ENCODE results near the gene SCUBE3. TPM values are rescaled to one million over a fixed set of nuclear protein-coding genes. Genes with fewer than 3 reads are reported as not detected.

Gene SCUBE3
- total RNA-seq, 2 experiments from 2014 or later: not detected

DNA sequence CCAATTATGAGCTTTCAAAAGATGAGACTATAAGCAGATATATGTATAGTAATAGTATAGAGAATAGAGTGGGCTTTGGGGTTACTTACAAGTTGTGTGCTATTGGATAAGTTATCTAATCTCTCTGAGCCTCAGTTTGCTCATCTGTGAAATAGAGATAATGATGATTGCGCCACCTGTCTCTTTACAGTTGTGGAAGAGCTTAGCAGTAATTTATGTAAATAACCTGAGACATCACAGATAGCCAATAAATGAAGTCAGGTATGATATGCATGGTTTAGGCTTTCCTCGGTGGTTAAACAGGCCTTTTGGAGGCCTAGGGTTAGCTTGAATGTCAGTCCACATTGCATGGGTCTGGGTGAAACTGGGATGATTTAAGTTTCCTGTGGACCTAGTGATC, 29.8 kb upstream of the SCUBE3 start:
- no peak for DNase-seq
- no peak for ATAC-seq

DNA sequence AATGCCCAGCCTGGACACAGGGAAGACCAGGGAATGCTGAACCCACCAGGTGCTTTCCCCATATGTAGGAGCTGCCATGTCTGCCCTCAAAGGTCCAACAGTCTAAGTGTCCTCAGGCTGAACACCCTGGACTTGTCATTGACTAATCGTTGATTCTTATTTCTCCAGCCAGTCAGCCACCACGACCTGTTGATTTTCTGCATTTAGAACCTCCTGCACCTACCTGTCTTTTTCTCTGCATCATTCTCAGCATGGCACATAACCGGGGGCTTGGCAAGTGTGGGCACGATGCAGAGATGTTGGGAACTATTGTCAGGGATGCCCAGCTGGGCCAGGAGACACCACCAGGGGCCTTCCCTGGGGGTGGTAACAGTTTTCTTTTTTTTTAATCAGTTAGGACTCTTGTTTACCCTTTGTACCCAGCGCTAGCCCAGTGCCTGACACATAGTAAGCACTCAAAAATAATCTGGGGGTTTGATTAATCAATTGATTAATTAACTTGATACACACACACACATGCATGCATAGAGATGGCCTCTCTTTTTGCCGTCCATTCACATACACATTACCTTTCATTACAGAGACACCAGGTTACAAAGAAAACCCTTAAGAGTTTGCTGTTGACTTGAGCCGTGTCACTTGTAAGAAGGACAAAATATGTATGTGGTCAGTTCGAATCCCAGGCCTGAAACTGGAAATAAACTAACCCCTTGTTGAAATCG, 29.0 kb upstream of the SCUBE3 start:
- peaks cover 17% of the 10 kb centered on the region for H3K27me3 Mint-ChIP-seq
- H3K4me1 Mint-ChIP-seq (ENCODE audit: low read depth): no peaks in the 10 kb centered on the region
- no peak overlapping the region for H3K27ac Mint-ChIP-seq
- DNase-seq (no peak), ATAC-seq (no peak)
- ChIA-PET CTCF (interaction anchor here (1.4 kb wide), 1 partner anchor 25 kb away, joined by 3 read pairs; no protein-coding TSS in a partner anchor), POLR2A (interaction anchor here (1.0 to 1.1 kb wide), 2 partner anchors 19 to 64 kb away, joined by 3 read pairs; no protein-coding TSS in a partner anchor)
- intact Hi-C loops (cut with micrococcal nuclease): no loop called here
- no peaks in the 10 kb centered on the region for H3K9me3 Mint-ChIP-seq
- H3K36me3 Mint-ChIP-seq (ENCODE audit: low read depth): no peaks in the 10 kb centered on the region
- H3K4me3 Mint-ChIP-seq: no peak overlapping the region
- TF ChIP-seq, protein P1, sequence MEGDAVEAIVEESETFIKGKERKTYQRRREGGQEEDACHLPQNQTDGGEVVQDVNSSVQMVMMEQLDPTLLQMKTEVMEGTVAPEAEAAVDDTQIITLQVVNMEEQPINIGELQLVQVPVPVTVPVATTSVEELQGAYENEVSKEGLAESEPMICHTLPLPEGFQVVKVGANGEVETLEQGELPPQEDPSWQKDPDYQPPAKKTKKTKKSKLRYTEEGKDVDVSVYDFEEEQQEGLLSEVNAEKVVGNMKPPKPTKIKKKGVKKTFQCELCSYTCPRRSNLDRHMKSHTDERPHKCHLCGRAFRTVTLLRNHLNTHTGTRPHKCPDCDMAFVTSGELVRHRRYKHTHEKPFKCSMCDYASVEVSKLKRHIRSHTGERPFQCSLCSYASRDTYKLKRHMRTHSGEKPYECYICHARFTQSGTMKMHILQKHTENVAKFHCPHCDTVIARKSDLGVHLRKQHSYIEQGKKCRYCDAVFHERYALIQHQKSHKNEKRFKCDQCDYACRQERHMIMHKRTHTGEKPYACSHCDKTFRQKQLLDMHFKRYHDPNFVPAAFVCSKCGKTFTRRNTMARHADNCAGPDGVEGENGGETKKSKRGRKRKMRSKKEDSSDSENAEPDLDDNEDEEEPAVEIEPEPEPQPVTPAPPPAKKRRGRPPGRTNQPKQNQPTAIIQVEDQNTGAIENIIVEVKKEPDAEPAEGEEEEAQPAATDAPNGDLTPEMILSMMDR (IDR thresholded peaks at IDR 0.05): no peak

More for the DNA sequence above, 29.8 kb upstream of the SCUBE3 start:
- Mint-ChIP-seq H3K27ac (no peak overlapping the region), H3K27me3 (peaks cover 17% of the 10 kb centered on the region), H3K9me3 (no peaks in the 10 kb centered on the region), H3K36me3 (ENCODE audit: low read depth) (no peaks in the 10 kb centered on the region), H3K4me1 (ENCODE audit: low read depth) (no peaks in the 10 kb centered on the region), H3K4me3 (no peak overlapping the region)
- ChIA-PET CTCF (no interaction called here), POLR2A (interaction anchor here (0.8 to 1.1 kb wide), 2 partner anchors 20 to 38 kb away, joined by 3 read pairs; no protein-coding TSS in a partner anchor)
- TF ChIP-seq, protein P1 (IDR thresholded peaks at IDR 0.05): no peak
- intact Hi-C loops (cut with micrococcal nuclease): no loop called here

DNA sequence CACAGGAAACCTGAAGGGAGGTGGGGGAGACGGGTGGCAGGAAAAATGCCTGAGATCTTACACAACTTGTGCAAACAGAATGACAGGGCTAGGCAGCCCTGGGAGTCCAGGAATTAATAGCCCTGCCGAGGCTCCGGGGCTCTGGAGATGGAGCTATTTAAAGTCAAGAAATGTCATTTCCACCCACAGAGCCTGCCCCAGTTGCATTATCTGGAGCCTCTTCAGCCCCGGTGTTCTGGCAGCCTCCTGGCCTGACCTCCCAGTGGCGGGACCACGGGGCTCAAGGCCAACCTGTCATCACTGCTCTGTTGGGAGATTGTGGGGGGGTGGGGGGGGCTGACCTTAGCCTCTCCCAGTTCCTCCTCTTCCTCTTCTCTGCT, 28.5 kb upstream of the SCUBE3 start:
- no peak overlapping the region for H3K27ac Mint-ChIP-seq
- no peaks in the 10 kb centered on the region for H3K4me1 Mint-ChIP-seq (ENCODE audit: low read depth)
- no peak for DNase-seq
- ATAC-seq: no peak
- TF ChIP-seq, protein P1 (IDR thresholded peaks at IDR 0.05): no peak
- CTCF ChIA-PET: interaction anchor here (1.4 kb wide), 2 partner anchors 24 to 45 kb away, joined by 3 to 7 read pairs; no protein-coding TSS in a partner anchor
- H3K9me3 Mint-ChIP-seq: no peaks in the 10 kb centered on the region
- no peak overlapping the region for H3K4me3 Mint-ChIP-seq
- POLR2A ChIA-PET: interaction anchor here (1.0 kb wide), 1 partner anchor 64 kb away, joined by 3 read pairs; no protein-coding TSS in a partner anchor
- no peaks in the 10 kb centered on the region for H3K36me3 Mint-ChIP-seq (ENCODE audit: low read depth)
- intact Hi-C loops (cut with micrococcal nuclease): no loop called here
- peaks cover 17% of the 10 kb centered on the region for H3K27me3 Mint-ChIP-seq

DNA sequence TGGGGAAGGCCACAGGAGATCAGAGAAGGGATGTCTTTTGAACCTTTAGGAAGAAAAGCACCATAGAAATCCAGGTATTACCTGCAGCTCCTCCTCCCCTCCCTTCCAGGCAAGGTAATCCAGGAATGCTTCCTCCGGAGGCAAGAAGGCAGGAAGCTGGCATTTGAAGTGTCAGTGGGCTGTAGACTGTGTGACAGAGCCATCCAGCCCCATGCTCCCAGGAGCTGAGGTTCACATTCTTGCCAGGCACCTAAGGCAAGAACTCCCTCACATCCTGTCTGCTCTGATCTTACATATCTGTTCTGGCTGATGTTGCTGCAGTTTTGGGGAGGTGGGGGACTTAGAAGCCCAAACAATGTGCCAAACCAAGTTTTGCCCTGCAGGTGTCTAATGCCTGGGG, 27.8 kb upstream of the SCUBE3 start:
- peaks cover 17% of the 10 kb centered on the region for H3K27me3 Mint-ChIP-seq
- POLR2A ChIA-PET: interaction anchor here (1.0 kb wide), 1 partner anchor 65 kb away, joined by 3 read pairs; no protein-coding TSS in a partner anchor
- TF ChIP-seq, protein P1 (IDR thresholded peaks at IDR 0.05): no peak
- no peak overlapping the region for H3K27ac Mint-ChIP-seq
- ATAC-seq: no peak
- peaks cover 3% of the 10 kb centered on the region for H3K4me1 Mint-ChIP-seq (ENCODE audit: low read depth)
- H3K36me3 Mint-ChIP-seq (ENCODE audit: low read depth): no peaks in the 10 kb centered on the region
- intact Hi-C loops (cut with micrococcal nuclease): no loop called here
- no peaks in the 10 kb centered on the region for H3K9me3 Mint-ChIP-seq
- DNase-seq: no peak
- H3K4me3 Mint-ChIP-seq: no peak overlapping the region
- CTCF ChIA-PET: interaction anchor here (1.4 kb wide), 2 partner anchors 23 to 46 kb away, joined by 3 to 7 read pairs; no protein-coding TSS in a partner anchor

DNA sequence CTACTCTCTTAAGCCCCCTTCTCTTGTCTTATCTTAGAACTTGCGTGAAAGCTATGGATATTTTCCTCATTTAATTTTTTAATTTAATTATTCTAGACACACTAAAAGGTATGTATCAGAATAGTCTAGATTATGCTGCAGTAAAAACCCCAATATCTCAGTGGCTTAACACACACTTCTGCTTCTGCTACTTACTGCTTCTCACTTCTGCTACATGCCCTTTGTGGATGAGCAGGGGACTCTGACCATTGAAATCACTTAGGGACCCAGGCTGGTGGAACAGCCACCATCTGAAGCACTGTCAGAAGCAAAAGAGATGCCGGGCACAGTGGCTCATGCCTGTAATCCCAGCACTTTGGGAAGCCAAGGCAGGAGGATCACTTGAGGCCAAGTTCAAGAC, 27.2 kb upstream of the SCUBE3 start:
- ATAC-seq (no peak), DNase-seq (no peak)
- intact Hi-C loops (cut with micrococcal nuclease): no loop called here
- TF ChIP-seq, protein P1 (IDR thresholded peaks at IDR 0.05): no peak
- POLR2A ChIA-PET: interaction anchor here (0.6 kb wide), 1 partner anchor 29 kb away, joined by 3 read pairs; no protein-coding TSS in a partner anchor
- no peak overlapping the region for H3K4me3 Mint-ChIP-seq
- H3K27ac Mint-ChIP-seq: no peak overlapping the region
- CTCF ChIA-PET: interaction anchor here (1.4 to 1.7 kb wide), 3 partner anchors 19 to 47 kb away, joined by 3 to 9 read pairs (median 7); no protein-coding TSS in a partner anchor
- H3K36me3 Mint-ChIP-seq (ENCODE audit: low read depth): no peaks in the 10 kb centered on the region
- peaks cover 17% of the 10 kb centered on the region for H3K27me3 Mint-ChIP-seq
- no peaks in the 10 kb centered on the region for H3K9me3 Mint-ChIP-seq
- H3K4me1 Mint-ChIP-seq (ENCODE audit: low read depth): peaks cover 6% of the 10 kb centered on the region

All from activated CD8-positive, alpha-beta T cell treated with anti-CD3 and anti-CD28 coated beads for 36 hours (primary cell).